Measurements from ENCODE around the gene HPF1. TPM values are rescaled to one million over a fixed set of nuclear protein-coding genes. Genes with fewer than 3 reads are reported as not detected.

The HPF1 gene
- polyA plus RNA-seq, 1 experiment: 6.4 TPM

- no peaks in the 10 kb centered on the region for H3K36me3 ChIP-seq (ENCODE audit: control insufficient read depth, insufficient read depth, low read length)
- ChIA-PET POLR2A (no interaction called here), CTCF (interaction anchor here (1.3 kb wide), 1 partner anchor 12 kb away, joined by 3 read pairs; no protein-coding TSS in a partner anchor)
- no peak overlapping the region for H3K4me3 ChIP-seq (ENCODE audit: low read depth, low read length)
- TF ChIP-seq CTCF (IDR thresholded peaks at IDR 0.05; ENCODE audit: insufficient read depth, low read depth, low read length): no peak
- H3K27me3 ChIP-seq (ENCODE audit: control insufficient read depth, insufficient read depth, low read length): peaks cover 1% of the 10 kb centered on the region; the same call in 1 of the 2 replicates
- no peak for DNase-seq (ENCODE audit: low read depth)
Measured at GRCh38 chr4:169761846-169762245, 4.1 kb upstream of the HPF1 start.

- TF ChIP-seq CTCF (IDR thresholded peaks at IDR 0.05; ENCODE audit: insufficient read depth, low read depth, low read length): no peak
- H3K36me3 ChIP-seq (ENCODE audit: control insufficient read depth, insufficient read depth, low read length): no peaks in the 10 kb centered on the region
- ChIA-PET CTCF (no interaction called here), POLR2A (no interaction called here)
- no peaks in the 10 kb centered on the region; the same call in 1 of the 2 replicates for H3K27me3 ChIP-seq (ENCODE audit: control insufficient read depth, insufficient read depth, low read length)
- H3K4me3 ChIP-seq (ENCODE audit: low read depth, low read length): no peak overlapping the region
- DNase-seq (ENCODE audit: low read depth): no peak
Measured at GRCh38 chr4:169758401-169758962, 738 bp upstream of the HPF1 start.

GRCh38 chr4:169756971-169757574 lies 671 bp downstream of the HPF1 start:
- DNase-seq (ENCODE audit: low read depth): no peak
- Histone ChIP-seq H3K27me3 (ENCODE audit: control insufficient read depth, insufficient read depth, low read length) (no peaks in the 10 kb centered on the region; the same call in 1 of the 2 replicates), H3K36me3 (ENCODE audit: control insufficient read depth, insufficient read depth, low read length) (peaks cover 2% of the 10 kb centered on the region; the same call in 1 of the 2 replicates), H3K4me3 (ENCODE audit: low read depth, low read length) (peak overlapping the region; percentile 50)
- no peak for TF ChIP-seq CTCF (IDR thresholded peaks at IDR 0.05; ENCODE audit: insufficient read depth, low read depth, low read length)
- POLR2A ChIA-PET: no interaction called here
- CTCF ChIA-PET: no interaction called here

GRCh38 chr4:169745291-169745690 lies 12.5 kb downstream of the HPF1 start:
- ChIA-PET POLR2A (no interaction called here), CTCF (no interaction called here)
- Histone ChIP-seq H3K27me3 (ENCODE audit: control insufficient read depth, insufficient read depth, low read length) (no peaks in the 10 kb centered on the region), H3K4me3 (ENCODE audit: low read depth, low read length) (no peak overlapping the region), H3K36me3 (ENCODE audit: control insufficient read depth, insufficient read depth, low read length) (no peaks in the 10 kb centered on the region)
- no peak for DNase-seq (ENCODE audit: low read depth)
- no peak for TF ChIP-seq CTCF (IDR thresholded peaks at IDR 0.05; ENCODE audit: insufficient read depth, low read depth, low read length)

GRCh38 chr4:169744601-169745000 lies 13.1 kb downstream of the HPF1 start:
- no peaks in the 10 kb centered on the region for H3K36me3 ChIP-seq (ENCODE audit: control insufficient read depth, insufficient read depth, low read length)
- POLR2A ChIA-PET: no interaction called here
- CTCF ChIA-PET: interaction anchor here (0.7 kb wide), 1 partner anchor 18 kb away, joined by 3 read pairs; no protein-coding TSS in a partner anchor
- no peak for TF ChIP-seq CTCF (IDR thresholded peaks at IDR 0.05; ENCODE audit: insufficient read depth, low read depth, low read length)
- DNase-seq (ENCODE audit: low read depth): no peak
- H3K27me3 ChIP-seq (ENCODE audit: control insufficient read depth, insufficient read depth, low read length): no peaks in the 10 kb centered on the region
- H3K4me3 ChIP-seq (ENCODE audit: low read depth, low read length): no peak overlapping the region

Data from BJ (cell line).